Activated CD4-positive, alpha-beta T cell treated with anti-CD3 and anti-CD28 coated beads, Interleukin-2, amount 50 U/mL, for 1 hour (primary cell): Measurements from ENCODE around the gene KYAT1.
"Not testable (repeated sequence)": the region's sequence is repeated elsewhere in the genome, so short reads cannot be mapped to it uniquely, and the experiment has no call there.

ENCODE experiments used
- DNase-seq: peaks from one replicate; pipeline ENCODE4 v3.0.0-alpha.2; 2020

KYAT1 gene

GRCh38 chr9:128882677-128883603, 1.2 kb upstream of the KYAT1 start:
- no peak for DNase-seq

DNA sequence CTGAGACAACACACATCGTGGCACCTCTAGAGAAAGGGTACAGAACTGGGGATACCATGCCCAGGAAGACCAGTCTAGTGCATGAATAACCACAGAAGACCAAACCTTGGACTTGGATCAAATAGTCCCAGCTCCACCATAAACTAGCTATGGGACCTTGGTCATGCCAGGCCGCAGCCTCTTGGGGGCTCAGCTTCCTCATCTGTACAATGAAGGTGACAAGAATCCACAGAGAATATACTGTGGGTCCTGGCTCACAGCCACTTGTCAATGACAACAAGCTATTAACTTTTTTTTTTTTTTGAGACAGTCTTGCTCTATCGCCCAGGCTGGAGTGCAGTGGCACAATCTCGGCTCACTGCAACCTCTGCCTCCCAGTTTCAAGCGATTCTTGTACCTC, 3.9 kb downstream of the KYAT1 start:
- DNase-seq: no peak

DNA sequence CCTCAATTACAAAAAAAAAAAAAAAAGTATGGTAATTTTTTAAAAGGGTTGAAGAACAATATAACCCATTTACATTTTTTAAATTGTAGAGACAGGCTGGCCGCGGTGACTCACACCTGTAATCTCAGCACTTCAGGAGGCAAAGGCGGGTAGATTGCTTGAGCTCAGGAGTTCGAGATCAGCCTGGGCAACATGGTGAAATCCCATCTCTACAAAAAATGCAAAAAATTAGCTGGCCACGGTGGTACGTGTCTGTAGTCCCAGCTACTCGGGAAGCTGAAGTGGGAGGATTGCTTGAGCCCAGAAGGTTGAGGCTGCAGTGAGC, 10.8 kb downstream of the KYAT1 start:
- not testable (repeated sequence) for DNase-seq

GRCh38 chr9:128870128-128870940, 11.4 kb downstream of the KYAT1 start:
- no peak for DNase-seq

- peak; percentile 88 for DNase-seq
Observed at GRCh38 chr9:128863647-128864046, 18.1 kb downstream of the KYAT1 start.

DNA sequence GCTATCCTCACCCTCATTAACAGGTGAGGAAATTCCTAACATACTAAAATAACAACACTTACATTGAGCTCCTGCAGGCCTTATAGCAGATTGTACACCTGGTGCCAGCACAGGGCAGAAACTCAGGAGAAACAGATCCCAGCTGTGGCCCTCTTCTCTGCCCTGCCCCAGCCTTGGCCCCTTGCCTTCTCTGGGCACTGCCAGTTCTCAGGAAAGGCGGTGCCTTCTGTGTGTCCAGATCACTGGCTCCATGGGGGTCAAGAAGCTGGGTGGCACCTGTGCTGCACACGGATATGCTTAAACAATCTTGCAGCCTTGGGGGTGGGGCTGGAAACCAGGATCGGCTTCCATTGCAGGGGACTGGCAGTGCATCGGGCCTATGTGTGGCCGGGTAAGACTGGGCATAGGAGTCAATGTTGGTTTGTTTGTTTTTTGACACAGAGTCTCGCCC, 19.3 kb downstream of the KYAT1 start:
- no peak for DNase-seq

DNA sequence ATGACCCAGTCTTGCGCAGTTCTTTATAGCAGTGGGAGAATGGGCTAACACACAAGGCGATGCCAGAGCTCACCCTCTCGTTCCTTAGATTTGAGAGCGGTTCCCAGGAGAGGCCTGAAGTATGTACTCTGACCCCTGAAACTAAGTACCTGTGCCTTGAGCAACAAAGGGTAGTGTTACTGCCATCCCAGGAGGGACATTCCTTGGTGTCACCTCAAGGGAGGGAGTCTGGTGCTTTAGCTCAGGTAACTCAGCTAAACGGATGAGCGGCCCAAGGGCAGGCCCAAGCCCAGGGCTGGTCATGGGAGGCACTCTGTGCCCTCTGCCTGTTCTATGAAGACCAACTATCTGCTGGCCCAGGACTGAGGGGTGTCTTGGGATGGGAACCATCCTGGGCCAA, 20.2 kb downstream of the KYAT1 start:
- no peak for DNase-seq

DNA sequence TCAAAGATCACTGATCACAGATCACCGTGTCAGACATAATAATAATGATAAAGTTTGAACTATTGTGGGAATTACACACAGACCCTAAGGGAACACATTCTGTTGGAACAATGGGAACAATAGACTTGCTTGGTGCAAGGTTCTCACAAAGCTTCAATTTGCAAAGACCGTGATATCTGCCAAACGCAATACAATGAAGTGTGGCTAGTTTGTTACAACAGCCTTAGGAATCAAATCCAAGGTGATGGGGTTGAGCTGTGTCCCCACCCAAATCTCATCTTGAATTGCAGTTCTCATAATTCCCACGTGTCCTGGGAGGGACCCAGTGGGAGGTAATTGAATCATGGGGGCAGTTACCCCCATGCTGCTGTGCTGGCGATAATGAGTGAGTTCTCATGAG, 20.8 kb downstream of the KYAT1 start:
- no peak for DNase-seq

- DNase-seq: not testable (repeated sequence)
Observed at GRCh38 chr9:128858476-128858875, 23.3 kb downstream of the KYAT1 start.

DNA sequence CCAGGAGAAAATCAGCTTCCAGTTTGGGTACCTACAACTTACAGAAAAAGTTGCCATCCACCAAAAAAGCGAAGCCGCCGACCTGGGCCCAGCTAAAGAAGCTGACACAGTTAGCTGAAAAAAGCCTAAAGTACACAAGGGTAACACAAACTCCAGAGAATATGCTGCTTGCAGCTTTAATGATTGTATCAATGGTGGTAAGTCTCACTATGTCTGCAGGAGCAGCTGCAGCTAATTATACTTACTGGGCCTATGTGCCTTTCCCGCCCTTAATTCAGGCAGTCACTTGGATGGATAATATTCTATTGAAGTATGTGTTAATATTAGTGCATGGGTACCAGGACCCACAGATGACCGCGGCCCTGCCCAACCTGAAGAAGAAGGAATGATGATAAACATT, 27.3 kb downstream of the KYAT1 start:
- DNase-seq: not testable (repeated sequence)

GRCh38 chr9:128852646-128853045, 29.1 kb downstream of the KYAT1 start:
- DNase-seq: not testable (repeated sequence)

GRCh38 chr9:128851779-128852600, 29.8 kb downstream of the KYAT1 start:
- DNase-seq: not testable (repeated sequence)

DNA sequence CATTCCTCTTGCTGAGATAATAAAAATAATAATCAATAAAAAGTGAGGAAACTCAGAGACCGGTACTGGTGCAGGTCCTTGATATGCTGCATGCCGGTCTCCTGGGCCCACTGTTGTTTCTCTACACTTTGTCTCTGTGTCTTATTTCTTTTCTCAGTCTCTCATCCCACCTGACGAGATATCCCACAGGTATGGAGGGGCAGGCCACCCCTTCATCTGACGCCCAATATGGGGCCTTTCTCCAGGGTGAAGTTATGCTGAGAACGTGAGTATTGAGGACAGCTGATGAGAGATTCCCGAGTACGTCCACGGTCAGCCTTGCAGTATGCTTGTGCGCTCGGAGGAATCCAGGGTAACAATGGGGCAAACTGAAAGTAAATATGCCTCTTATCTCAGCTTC, 30.7 kb downstream of the KYAT1 start:
- DNase-seq: not testable (repeated sequence)

- no peak for DNase-seq
Observed at GRCh38 chr9:128847803-128848202, 33.9 kb downstream of the KYAT1 start.

- no peak for DNase-seq
Observed at GRCh38 chr9:128846680-128847030, 35.1 kb downstream of the KYAT1 start.

GRCh38 chr9:128845186-128845931, 36.4 kb downstream of the KYAT1 start:
- no peak for DNase-seq

DNA sequence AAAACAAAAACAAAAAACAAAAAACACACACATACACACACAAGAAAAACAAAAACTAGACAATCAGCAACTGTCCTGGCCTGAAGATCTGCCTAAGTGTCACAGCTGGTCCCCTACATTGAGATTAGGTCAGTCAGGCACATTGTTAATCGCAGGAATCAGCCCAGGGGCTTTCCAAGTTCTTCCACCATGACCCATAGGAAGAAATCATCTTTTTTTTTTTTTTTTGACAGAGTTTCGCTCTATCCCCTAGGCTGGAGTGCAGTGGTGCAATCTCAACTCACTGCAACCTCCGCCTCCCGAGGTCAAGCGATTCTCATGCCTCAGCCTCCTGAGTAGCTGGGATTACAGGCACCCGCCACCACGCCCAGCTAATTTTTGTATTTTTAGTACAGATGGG, 38.6 kb downstream of the KYAT1 start:
- not testable (repeated sequence) for DNase-seq

GRCh38 chr9:128841694-128842492, 39.9 kb downstream of the KYAT1 start:
- no peak for DNase-seq

DNA sequence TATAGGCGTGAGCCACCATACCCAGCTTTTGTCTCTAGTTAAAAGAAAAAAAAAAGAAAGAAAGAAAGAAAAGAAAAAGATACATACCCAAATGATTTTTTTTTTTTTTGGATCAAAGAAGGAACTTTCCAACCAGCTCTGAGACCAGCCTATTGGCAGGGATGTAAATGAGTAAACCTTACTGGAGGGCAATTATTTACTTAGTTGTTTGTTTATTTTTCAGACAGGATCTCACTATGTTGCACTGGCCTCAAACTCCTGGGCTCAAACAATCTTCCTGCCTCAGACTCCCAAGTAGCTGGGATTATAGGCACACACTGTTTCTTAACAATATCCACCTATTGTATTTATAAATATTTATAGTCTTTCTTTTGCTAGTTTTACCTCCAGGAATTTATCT, 41.2 kb downstream of the KYAT1 start:
- no peak for DNase-seq

GRCh38 chr9:128838338-128838737, 43.4 kb downstream of the KYAT1 start:
- DNase-seq: no peak

- DNase-seq: no peak
Observed at GRCh38 chr9:128836509-128837145, 45.1 kb downstream of the KYAT1 start.
